Smooth muscle cell of the pulmonary artery (primary cell): Measurements from ENCODE around the gene EDARADD. TPM values are rescaled to one million over a fixed set of nuclear protein-coding genes. Genes with fewer than 3 reads are reported as not detected.

Source experiments
- total RNA-seq: library from RNA; depleted of rRNA; stranded (reverse); fragments of >200 nt; gene quantifications from 2 replicates; pipeline ENCODE4 v1.2.3, GENCODE V29; 2014

Gene EDARADD
- total RNA-seq = 0.07 TPM in 1 of 2 replicates, not detected in the other

GRCh38 chr1:236393681-236394481 is at the start of gene EDARADD:
Gene EDARADD (plus strand): TSS chr1:236394286. CDS start chr1:236394445, 159 bp downstream.

DNA sequence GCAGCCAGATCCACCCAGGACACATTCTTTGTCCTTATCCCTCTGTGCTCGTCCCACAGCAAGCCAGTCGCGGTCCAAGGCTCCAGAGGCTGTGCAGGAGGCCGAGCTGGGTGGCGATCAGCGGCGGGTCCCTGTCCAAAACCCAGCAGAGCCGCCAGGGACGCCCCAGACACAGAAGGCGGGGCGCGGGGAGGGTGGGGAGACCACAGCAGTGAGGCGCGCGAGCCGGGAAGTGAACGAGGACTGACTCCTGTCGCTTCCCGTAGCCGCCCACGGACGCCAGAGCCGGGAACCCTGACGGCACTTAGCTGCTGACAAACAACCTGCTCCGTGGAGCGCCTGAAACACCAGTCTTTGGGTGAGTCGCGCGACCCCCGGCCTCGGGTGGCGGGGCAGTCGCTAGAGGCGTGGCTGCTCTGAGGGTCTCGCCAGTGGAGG is 129.6 kb downstream of the EDARADD start, which contains the start of gene LGALS8:
LGALS8 (plus strand) TSS at position 279 of the 438 bp plus-strand sequence. CDS start 2,089 bp downstream, outside the sequence.

Other genes starting within 250 kb of the EDARADD start
- 2.8 and 4.2 TPM in 2 replicates for gene ERO1B, start 112.3 kb upstream of the EDARADD start, total RNA-seq
- 86.3 and 103 TPM in 2 replicates for gene LGALS8, start 129.7 kb downstream of the EDARADD start, total RNA-seq
- gene HEATR1, start 210.2 kb downstream of the EDARADD start, total RNA-seq = 29.2 and 44.4 TPM in 2 replicates